ENCODE results near the gene ABHD12B. TPM values are rescaled to one million over a fixed set of nuclear protein-coding genes. Genes with fewer than 3 reads are reported as not detected.

Gene ABHD12B
- total and polyA plus RNA-seq, 9 of the 15 experiments (the other 6 are each of a cell fraction or from before 2014, with no cell fraction given): not detected

- no peak for TF ChIP-seq ZNF764 (CRISPR knock-in tag; IDR thresholded peaks at IDR 0.05; ENCODE audit: low read depth)
- TF ChIP-seq GABPB2 (CRISPR knock-in tag; conservative IDR thresholded peaks at IDR 0.05): no peak
- no peak for TF ChIP-seq GABPB1 (CRISPR knock-in tag; IDR thresholded peaks at IDR 0.05)
- no peak for TF ChIP-seq ZNF217 (CRISPR knock-in tag; IDR thresholded peaks at IDR 0.05)
- no peak for TF ChIP-seq KDM5B (IDR thresholded peaks at IDR 0.05; ENCODE audit: insufficient replicate concordance, low read depth, low read length)
- TF ChIP-seq ARID4B (CRISPR knock-in tag; IDR thresholded peaks at IDR 0.05): no peak
- no peak for TF ChIP-seq CBX8 (IDR thresholded peaks at IDR 0.05; ENCODE audit: borderline replicate concordance, extremely low read depth, low read depth, low read length, poor library complexity, severe bottlenecking)
- TF ChIP-seq SMARCA4 (IDR thresholded peaks at IDR 0.05): no peak
- no peak for TF ChIP-seq NR1H2 (CRISPR knock-in tag; IDR thresholded peaks at IDR 0.05)
These were observed 16.3 kb upstream of the ABHD12B start (continued) for GRCh38 chr14:50855558-50855957.
